GM20431 (cell line): Measurements from ENCODE around the gene CCIN.

Source experiments
- in situ Hi-C: fragments of 300-500 bp; cut with MseI, MboI; formaldehyde crosslinking; loops from one replicate; pipeline ENCODE4 v1.15.0; 2020; ENCODE audit warnings: low sequenced_read_pairs; ENCODE audit not compliant: unreplicated experiment

Gene CCIN

DNA sequence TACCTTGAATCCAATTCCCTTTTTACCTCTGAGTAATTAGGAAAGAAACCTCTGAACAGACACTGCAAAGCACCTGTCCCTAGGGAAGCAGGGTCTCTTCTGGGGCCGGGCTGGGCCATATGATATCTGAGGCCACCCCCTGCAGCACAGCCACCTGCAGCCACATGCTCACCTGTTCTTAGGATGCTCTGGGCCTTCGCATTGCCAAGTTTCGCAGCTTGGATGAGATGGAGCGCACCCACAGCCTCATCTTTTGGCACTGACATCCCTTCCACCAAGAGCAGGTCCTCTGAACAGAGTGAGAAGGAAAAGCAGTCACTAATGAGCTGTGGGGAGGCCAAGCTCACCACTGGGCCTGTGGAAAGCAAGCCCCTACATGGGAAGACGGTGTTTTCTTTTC lies 48.8 kb downstream of the CCIN start:
- in situ Hi-C loops, result no loop called here

DNA sequence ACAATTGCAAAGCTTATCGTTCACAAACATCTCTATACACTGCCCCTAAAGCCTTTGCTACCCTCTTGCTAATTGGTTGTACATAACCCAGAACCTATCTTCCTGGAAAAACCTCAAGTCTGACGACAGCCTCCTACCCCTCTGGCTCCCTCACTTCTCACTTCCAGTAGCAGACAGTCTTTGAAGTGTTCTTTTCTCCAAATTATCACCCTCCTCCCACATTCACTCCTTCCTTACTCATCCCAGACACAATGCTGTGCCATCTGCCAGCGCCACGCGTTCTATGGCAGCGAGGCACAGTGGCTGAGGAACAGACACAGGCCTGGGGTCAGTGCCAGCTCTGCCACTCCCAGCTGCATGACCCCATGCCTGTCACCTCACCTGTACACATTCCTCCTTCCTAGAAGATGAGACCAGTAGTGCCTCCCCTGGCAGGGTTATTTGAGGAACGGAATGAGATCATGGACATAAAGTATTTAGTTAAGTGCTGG lies 49.3 kb downstream of the CCIN start:
- in situ Hi-C loops, result no loop called here
